ENCODE measurements around the gene KCNQ1.

KCNQ1 gene

DNA sequence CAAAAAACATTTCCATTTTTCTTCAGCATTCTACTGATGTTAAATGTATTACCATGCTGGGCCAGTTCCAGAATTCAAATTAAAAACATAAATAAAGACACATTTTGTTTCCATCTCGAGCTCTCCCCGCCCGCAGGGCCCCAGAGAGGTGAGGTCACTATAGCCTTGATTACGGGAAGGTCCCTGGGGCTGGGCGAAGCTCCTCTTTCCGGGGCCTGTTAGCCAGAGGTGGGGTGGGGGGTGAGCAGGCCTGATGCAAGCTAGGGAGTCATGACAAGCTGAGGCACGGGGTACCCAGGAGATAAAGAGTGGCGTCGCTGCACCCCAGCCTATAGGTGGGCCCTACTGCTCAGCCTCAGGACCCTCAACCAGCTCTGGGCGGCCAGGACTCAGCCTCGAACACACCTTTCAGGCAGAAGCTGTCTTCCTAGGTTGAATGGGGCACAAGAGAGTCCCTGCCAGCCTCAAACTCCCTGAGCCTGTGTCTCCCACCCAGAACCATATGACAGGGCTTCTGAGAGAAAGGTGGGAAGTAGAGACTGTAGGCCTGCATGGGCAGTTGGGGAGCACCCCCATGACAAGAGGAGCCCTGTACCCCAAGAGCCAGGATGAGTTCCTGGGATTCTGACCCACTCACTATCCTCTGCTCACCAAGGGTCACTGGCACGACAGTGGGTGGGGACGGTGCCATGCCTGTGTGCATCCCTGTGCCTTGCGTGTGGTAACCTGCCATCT is 220.2 kb downstream of the KCNQ1 start:
- TF ChIP-seq, protein P1, sequence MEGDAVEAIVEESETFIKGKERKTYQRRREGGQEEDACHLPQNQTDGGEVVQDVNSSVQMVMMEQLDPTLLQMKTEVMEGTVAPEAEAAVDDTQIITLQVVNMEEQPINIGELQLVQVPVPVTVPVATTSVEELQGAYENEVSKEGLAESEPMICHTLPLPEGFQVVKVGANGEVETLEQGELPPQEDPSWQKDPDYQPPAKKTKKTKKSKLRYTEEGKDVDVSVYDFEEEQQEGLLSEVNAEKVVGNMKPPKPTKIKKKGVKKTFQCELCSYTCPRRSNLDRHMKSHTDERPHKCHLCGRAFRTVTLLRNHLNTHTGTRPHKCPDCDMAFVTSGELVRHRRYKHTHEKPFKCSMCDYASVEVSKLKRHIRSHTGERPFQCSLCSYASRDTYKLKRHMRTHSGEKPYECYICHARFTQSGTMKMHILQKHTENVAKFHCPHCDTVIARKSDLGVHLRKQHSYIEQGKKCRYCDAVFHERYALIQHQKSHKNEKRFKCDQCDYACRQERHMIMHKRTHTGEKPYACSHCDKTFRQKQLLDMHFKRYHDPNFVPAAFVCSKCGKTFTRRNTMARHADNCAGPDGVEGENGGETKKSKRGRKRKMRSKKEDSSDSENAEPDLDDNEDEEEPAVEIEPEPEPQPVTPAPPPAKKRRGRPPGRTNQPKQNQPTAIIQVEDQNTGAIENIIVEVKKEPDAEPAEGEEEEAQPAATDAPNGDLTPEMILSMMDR (IDR thresholded peaks at IDR 0.05; ENCODE audit: low read depth, low read length): no peak
- no peak overlapping the region for H3K4me3 ChIP-seq (ENCODE audit: low read depth, low read length)

DNA sequence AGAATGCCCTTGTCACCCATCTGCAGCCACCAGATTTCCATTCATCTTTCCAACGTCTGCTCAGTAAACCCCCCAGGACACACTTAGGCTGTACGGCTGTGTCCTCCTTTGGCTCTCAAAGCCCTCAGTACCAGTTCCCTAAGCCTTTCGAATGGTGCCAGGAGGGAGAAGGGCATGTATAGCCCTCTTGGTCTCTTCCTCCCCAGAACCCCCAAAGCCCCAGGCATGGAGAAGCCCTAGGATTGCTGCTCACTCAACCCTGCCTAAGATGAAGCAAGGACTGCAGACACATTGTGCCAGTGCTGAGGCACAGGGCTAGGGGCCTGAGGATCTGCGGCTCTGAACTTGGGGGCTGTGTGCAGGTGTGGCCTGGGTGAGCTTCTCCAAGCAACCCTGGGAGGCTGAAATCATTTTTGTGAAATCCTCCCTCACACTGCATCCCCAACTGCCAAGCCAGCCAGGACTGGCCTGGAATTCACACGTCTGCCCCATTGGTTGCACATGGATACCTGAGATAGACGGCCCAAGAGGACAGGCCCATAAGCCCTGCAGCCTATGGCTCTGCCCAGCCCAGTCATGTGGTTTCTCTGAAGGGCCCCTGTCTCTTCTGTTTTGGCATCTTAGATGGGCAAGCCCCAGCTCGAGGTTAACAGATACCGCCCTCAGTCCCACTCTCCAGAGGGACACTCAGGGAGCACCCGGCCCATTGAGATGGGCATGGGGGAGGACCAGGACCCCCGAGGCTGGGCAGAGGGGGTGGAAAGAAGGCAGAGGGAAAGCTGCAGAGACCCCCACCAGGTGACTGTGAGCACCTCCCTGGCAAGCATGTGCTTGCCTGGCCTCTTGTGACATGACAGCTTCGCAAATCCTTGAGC is 221.0 kb downstream of the KCNQ1 start:
- TF ChIP-seq, protein P1 (IDR thresholded peaks at IDR 0.05; ENCODE audit: low read depth, low read length): no peak
- H3K4me3 ChIP-seq (ENCODE audit: low read depth, low read length): no peak overlapping the region

DNA sequence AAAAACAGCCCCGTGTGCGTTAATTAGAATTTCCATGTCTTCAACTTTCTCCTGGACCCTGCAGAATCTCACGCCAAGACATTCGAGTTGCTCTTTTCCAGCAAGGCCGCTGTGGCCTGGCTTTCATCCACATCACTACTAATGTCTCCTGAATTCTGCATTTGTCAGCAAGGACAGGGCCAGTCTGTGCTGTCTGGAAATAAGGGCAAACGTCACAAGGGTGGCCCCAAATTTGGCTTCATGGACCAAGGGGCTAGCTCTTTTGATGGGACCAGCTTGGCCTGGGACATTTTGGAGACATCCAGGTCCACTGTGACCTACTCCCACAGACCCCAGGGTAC is 221.6 kb downstream of the KCNQ1 start:
- no peak overlapping the region for H3K4me3 ChIP-seq (ENCODE audit: low read depth, low read length)
- TF ChIP-seq, protein P1 (IDR thresholded peaks at IDR 0.05; ENCODE audit: low read depth, low read length): no peak

DNA sequence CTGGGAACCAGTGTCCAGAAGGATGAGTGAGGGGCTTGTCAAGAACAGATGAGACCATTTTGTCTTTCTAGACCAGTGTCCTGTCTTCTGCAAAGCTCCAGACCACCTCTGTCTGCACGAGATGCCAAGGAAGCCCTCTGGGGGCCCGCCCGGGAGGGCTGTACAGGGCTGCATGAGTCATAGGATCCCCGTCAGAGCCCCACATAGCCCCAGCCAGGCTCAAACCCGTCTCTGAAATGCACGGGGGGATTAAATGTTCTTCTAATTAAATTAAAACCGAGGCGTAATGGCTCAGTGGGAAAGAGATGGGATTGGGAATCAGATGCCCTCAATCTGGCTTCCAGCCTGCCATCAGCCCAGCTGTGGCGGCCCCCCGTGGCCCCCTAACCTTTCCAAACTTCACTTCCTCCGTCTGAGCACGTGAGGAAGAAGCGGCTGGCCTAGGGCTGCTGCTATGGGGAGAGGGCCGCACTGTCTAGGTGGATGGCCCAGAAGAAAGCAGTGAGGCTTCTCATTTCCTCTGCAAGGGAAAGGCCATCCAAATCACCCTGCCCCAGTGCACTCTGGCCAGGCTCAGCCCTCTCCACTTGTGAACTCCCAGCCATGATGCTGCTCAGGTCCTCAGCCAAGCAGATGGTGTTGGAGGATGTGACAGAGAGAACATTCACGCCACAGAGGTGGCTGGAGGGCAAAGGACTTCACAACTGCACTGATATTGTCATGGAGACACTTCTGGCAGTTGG is 222.2 kb downstream of the KCNQ1 start:
- H3K4me3 ChIP-seq (ENCODE audit: low read depth, low read length): no peak overlapping the region
- TF ChIP-seq, protein P1 (IDR thresholded peaks at IDR 0.05; ENCODE audit: low read depth, low read length): no peak

DNA sequence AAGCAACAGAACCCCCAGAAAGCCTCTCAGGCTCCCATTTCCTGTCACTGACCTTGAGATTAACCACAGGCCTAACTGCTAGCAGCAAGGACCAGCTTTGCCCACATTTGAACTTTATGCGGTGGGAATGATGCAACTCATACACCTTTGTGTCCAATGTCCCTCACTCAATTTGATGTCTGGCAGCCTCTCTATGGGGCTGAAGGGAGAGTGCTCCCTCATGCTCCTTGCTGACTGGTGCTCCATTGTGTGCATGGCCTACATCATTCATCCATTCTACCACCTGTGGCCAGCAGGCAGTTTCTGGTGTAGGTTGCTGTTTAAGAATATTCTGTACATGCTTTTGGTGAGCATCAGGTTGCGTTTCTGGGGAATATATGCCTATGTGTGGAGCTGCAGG is 223.1 kb downstream of the KCNQ1 start:
- no peak overlapping the region for H3K4me3 ChIP-seq (ENCODE audit: low read depth, low read length)
- TF ChIP-seq, protein P1 (IDR thresholded peaks at IDR 0.05; ENCODE audit: low read depth, low read length): no peak

DNA sequence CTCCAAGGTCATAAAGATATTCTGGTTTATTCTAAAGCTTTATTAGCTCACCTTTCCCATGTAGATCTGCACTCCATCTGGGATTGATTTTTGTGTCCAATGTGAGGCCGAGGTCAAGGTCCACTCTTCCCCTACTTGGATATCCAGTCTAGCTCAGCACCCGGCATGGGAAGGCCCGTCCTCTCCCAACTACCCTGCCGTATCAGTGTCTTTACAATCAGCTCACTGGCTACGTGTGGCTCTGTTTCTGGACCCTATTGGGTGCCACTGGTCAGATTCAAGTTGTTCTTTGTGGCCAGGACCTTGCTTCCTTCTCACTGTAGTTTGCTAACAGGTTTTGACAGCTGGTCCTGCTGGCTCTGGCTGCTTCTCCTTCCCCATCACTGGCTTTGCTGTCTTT is 224.1 kb downstream of the KCNQ1 start:
- H3K4me3 ChIP-seq (ENCODE audit: low read depth, low read length): no peak overlapping the region
- TF ChIP-seq, protein P1 (IDR thresholded peaks at IDR 0.05; ENCODE audit: low read depth, low read length): no peak
